Mesothelial cell of epicardium (in vitro differentiated cells): ENCODE results near the gene TAGLN. TPM values are rescaled to one million over a fixed set of nuclear protein-coding genes. Genes with fewer than 3 reads are reported as not detected.

Experiments used
- DNase-seq, 2 experiments: peaks; one replicate each; pipeline ENCODE4 v3.0.0; 2021; ENCODE audit warnings: low spot score in 2 of 2; ENCODE audit not compliant: unreplicated experiment in 2 of 2
- H3K27ac Mint-ChIP-seq: 2 replicates; pipeline ENCODE4 v1.8.0; 2021; ENCODE audit warnings: mixed read lengths
- H3K27me3 Mint-ChIP-seq: 2 replicates; pipeline ENCODE4 v1.8.0; 2021; ENCODE audit warnings: low read depth, mixed read lengths
- H3K36me3 Mint-ChIP-seq: 2 replicates; pipeline ENCODE4 v1.8.0; 2021; ENCODE audit warnings: mixed read lengths
- H3K4me1 Mint-ChIP-seq: 2 replicates; pipeline ENCODE4 v1.8.0; 2021; ENCODE audit warnings: mixed read lengths
- H3K4me3 Mint-ChIP-seq: 2 replicates; pipeline ENCODE4 v1.8.0; 2021; ENCODE audit warnings: mild to moderate bottlenecking, moderate library complexity, mixed read lengths
- H3K9me3 Mint-ChIP-seq: 2 replicates; pipeline ENCODE4 v1.8.0; 2021; ENCODE audit warnings: mixed read lengths
- CTCF ChIP-seq: fragments of 200-600 bp; sonication (generic); IDR thresholded peaks from one replicate; pipeline ENCODE4 v1.5.0; 2021; ENCODE audit warnings: antibody characterized with exemption; ENCODE audit not compliant: unreplicated experiment
- total RNA-seq: library from RNA; stranded (reverse); gene quantifications from 3 replicates; pipeline ENCODE4 v1.2.1, GENCODE V29; 2021

Gene TAGLN
- total RNA-seq, 1 donor from 2014 or later = 197 TPM

DNA sequence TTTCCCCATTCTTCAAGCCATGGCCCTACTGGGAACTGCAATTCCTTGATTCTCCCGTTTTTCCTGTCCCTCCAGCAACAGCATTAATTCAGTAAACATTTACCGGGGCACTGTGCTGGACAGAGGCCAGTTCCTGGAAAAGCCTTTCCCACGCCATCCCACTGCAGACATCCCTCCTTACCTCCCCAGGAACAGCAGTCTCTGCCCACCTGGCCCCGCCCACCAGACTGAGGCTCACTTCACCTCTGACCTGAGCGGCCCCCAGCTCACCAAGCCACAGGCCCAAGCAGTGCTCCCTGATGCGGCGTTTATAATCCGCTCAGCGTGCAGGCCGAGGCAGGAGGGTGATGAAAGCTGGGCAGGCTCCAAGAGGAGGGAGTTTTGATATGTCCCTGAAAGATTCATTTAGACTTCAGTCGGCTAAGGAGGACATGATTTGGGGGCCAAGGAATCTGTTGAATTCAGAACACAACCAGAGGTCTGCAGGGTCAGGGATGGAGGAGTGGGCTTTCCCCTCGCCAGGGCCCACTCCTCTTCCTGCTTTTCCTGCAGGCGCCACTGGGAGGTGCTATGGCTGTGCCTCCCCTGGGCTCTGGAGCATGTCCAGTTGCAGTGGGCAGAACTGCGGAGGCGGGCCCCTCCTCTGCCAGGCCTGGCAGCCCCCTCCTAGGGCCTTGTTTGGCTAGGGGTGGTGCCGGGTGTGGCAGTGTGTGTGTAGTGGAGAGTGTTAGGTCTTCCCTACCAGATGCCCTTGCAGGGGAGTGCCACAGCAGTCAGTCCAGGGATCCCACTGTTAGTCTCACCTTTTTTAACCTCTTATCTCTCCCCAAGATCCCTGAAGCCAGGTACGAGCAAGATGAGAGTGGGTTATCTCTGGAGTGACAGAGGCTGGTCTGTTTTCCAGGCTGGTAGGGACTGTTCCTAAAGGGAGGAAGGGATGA is 1.4 kb upstream of the TAGLN start:
- no peaks in the 10 kb centered on the region for H3K9me3 Mint-ChIP-seq
- peak overlapping the region; percentile 34 for H3K4me3 Mint-ChIP-seq
- peak overlapping the region; percentile 96 for H3K27ac Mint-ChIP-seq

GRCh38 chr11:117198613-117199012 is 557 bp upstream of the TAGLN start:
- no peak for TF ChIP-seq CTCF
- no peak for DNase-seq
- peaks cover 33% of the 10 kb centered on the region for H3K4me1 Mint-ChIP-seq
- peak overlapping the region; percentile 71 for H3K4me3 Mint-ChIP-seq
- H3K36me3 Mint-ChIP-seq = no peaks in the 10 kb centered on the region
- H3K27ac Mint-ChIP-seq = peak overlapping the region; percentile 96
- H3K27me3 Mint-ChIP-seq = no peaks in the 10 kb centered on the region
- no peaks in the 10 kb centered on the region for H3K9me3 Mint-ChIP-seq

More for the DNA sequence above, 1.4 kb upstream of the TAGLN start:
- H3K27me3 Mint-ChIP-seq = no peaks in the 10 kb centered on the region
- TF ChIP-seq CTCF = no peak
- peak in 1 of 2 experiments; percentile 60 for DNase-seq
- peaks cover 4% of the 10 kb centered on the region for H3K36me3 Mint-ChIP-seq
- peaks cover 33% of the 10 kb centered on the region for H3K4me1 Mint-ChIP-seq

DNA sequence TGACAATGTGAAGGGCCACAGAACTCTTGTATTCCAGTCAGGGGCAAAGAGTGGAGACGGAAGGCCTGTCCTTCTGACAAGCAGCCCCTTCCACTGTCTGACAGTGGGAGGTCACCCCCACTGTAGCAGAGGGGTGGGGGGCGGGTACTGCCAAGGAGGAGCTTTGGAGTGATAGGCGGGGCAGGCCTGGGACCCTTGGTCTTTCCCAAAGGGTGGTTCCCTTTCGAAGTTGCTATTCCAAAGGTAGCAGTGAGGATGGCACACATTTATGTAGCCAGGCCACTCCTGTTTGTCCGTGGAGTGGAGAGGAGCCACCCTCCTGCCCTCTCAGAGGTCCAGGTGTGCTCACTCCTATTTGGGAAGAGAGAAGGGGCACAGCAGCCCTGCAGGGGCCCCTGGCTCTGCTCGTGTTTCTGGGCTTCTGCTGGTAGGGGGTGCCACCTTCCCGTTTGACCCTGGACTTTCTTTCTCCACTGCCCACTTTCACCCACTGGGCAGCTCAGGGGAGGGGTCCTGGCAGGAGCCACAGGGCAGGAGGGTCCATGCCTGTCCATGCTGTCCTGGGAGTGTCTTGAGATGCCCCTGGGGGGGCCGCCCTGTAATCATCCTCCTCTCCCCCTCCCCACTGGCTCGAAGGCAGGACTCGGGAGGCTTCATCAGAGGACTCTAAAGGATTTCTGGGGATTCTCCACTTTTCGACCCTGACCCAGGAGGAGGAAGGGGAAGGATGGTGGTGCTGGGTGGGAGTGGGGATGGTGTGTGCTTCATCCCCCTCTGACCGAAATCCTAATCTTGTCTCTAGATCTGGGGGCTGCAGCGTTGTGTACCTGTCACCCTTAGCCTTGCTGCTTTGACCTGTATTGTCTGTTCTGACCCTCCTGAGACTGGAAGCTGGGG is 994 bp downstream of the TAGLN start:
- TF ChIP-seq CTCF = no peak
- Mint-ChIP-seq H3K36me3 (peaks cover 4% of the 10 kb centered on the region), H3K27ac (peak overlapping the region; percentile 96), H3K27me3 (no peaks in the 10 kb centered on the region), H3K9me3 (no peaks in the 10 kb centered on the region), H3K4me1 (peaks cover 33% of the 10 kb centered on the region), H3K4me3 (peak overlapping the region; percentile 71)
- no peak for DNase-seq

GRCh38 chr11:117200813-117201657 is 1.9 kb downstream of the TAGLN start:
- no peak for DNase-seq
- Mint-ChIP-seq H3K36me3 (peaks cover 9% of the 10 kb centered on the region), H3K9me3 (no peaks in the 10 kb centered on the region), H3K27ac (peak overlapping the region; percentile 41), H3K27me3 (no peaks in the 10 kb centered on the region), H3K4me3 (peak overlapping the region; percentile 71), H3K4me1 (peaks cover 33% of the 10 kb centered on the region)
- TF ChIP-seq CTCF = no peak
